T-helper 22 cell (primary cell): ENCODE results near the gene VSIG2.

Experiments
- DNase-seq: peaks from one replicate; pipeline ENCODE4 v3.0.0-alpha.2; 2020; ENCODE audit warnings: low read depth

The VSIG2 gene

DNA sequence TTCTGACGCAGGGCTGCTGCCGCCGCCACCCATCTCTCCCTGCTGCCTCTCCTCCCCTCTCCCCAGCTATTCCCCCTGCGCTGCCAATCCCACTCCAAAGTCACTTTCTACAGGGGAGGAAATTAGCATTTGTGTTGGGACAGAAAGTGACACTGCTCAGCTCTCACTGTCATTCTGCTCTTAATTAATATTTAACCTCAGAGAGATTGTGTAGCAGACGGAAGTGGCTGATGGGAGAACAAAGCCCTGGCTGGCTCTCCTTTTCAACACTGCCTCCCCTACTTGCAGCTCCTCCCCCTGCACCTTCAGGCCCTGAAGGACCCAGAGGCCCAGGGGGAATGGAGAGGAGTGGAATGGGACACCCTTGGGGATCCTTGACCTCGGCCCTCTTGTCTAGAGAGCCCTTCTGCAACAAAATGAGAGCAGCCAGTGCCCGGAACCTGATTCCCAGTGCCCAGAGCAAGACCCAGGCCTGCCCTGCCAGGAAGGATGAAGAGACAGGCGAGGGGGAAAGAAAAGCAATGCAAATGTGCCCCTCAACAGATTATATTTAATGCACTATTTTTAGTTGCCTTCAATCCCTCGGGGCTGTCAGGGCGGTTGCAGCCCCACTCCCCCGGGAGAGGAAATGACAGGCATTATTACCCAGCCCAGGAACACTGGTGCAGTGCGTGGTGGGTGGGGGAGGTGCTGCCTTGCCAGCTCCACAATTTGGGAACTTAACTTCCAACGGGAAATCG lies 26.9 kb downstream of the VSIG2 start:
- no peak for DNase-seq

DNA sequence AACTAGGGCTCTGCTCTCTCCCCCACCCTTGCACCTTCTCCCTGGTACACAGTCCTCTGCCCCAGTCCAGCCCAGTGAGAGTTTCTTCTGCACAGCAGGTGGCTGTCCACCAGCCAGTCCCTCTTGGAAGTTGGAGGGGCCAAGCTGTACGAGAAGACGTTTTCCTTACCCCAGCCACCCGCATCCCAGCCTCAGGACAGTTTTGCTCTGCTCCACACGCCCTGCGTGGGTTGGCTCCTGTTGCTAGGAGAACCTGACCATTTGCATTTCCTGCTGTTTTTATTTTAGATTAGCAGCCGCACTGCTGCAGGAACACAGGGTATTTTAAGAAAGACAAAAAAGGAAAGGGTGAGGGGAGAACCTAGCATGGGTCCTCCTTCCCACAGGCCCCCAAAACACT lies 29.9 kb downstream of the VSIG2 start:
- no peak for DNase-seq

DNA sequence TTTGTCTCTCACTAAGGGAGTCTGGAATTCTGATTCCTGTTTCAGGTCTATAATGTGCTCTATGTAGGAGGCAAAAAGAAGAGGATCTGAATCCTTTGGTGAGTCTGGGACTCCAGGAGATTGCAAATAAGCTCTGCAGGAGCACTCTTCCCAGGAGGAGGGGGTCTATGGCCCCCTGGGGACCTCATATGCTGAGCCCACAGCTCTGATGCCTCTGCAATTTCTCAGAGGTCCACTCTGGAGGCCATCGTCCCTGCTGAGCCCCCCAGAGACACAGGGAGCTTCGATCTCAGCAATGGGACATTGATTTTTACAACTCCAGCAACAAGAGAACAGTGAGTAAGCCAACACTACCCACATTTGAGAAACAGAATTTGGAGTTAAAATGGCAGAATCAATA lies 32.5 kb downstream of the VSIG2 start:
- no peak for DNase-seq

DNA sequence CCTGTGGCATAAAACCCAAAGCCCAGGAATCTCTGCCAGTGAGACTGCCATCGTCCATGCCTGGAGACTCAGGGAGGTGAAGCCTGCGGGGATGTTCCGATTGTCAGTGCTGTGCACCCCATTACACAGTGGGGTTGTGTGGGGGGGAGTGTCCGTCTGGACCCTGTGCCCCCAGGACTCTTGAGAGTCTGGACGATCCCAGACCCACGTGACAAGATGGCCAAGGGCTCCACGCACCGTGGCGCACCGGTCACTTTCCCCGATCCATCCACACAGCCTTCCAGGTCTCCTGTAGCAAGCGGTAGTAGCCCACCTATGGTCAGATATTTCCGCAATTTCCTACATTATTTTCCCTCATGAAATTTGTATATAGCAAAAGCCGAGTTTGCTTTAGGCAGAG lies 33.3 kb downstream of the VSIG2 start:
- DNase-seq, result no peak

DNA sequence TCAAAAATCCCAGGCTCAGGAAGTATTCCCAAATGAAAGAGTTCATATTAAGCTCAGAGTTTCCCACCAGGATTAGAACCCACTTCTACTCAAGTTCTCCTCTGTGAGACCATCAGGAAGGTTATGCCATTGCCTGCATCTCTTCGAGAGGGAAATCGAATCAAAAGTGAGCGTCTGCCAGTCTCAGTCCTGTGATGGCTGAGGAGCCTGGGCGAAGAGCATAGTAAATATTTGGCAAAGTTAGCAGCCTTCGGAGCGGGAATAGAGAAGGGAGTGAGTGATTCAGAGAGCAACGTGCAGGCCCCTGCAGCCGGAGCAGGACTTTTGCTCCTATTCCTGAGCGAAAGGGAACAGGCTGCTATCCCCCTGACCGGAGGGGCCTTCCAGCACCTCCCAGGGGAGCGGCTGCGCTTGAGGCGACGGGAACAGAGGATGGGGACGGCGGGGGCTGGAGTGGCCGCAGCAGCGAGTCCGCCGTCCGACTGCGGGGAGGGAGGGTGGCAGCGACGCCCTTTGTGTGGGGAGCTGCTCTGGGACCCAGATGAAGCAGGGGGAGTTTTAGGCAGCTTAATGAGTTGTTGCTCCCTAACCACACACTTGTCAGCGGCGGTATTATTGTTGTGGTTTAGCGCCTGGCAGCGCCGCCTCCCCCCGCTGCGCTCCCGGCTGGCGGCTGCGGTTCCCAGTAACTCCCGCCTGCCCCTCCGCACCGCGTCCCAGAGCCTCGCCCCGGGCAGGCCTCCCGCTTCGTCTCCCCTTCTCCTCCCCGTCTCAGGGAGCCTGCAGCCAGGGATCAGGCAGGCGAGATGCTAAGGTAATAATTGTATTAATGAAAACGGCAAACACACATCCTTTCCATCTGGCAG lies 34.0 kb downstream of the VSIG2 start:
- DNase-seq, result no peak

DNA sequence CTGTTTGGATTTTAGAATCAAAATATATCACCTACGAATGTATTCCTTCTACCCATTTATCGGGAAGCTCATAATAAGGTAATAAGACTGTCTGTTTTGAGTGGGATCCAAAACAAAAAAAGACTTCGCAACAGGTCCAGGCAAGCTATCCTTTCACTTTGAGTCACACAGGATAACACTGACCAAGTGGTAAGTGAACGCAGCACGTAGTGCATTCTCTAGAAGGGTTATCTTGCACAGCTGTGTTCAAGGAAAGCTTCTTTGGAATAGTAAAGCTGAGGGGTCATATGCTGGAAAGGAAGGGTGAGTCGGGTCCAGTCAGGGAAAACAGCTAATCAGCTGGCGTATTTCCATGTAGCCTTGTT lies 34.7 kb downstream of the VSIG2 start:
- no peak for DNase-seq

DNA sequence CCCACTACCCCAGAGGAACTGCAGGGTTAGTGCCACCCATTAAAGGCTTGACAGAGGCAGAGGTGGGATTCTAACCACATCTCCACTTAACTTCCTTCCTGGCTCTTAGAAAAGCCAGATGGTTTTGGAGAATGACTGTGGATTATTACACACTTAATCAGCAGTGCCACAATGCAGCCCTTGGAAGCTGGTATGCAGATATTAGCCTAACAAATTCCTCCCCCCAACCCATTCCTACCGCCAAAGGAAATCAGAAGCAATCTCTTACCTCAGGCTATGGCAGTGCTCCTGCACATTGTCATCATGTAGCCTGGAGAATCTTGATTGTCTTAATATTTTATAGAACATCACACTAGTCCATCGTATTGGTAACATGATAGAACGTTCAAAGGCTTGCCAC lies 35.5 kb downstream of the VSIG2 start:
- DNase-seq, result no peak

DNA sequence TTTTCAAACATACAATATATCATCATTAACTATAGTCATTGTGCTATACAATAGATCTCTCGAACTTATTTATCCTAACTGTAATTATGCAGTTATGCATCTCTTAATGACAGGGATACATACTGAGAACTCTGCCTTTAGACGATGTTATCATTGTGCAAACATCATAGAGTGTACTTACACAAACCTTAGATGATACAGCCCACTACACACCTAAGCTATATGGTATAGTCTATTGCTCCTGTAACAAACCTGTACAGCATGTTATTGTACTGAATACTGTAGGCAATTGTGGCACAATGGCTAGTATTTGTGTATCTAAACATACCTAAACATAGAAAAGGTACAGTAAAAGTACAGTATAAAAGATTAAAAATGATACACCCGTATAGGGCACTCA lies 39.7 kb downstream of the VSIG2 start:
- DNase-seq, result no peak

DNA sequence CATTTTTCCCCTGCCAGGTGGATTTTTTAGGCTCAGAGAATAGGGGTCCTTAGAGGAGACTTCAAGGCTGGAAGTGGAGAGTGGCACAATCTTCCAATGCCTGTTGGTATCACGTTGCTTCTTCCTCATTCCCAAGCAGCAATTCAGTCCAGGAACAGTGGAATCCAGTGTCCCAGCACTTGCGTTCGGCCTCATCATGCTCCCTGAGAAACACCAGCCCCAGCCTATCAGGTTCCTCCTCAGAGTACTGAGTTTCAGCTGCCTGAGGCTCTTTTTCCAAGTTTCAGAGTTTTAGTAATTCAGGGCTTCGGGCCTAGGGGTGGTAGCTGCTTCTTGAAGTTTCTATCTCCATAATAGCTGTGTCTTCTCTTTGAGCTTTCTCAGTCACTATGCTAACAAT lies 44.2 kb downstream of the VSIG2 start:
- DNase-seq, result no peak

DNA sequence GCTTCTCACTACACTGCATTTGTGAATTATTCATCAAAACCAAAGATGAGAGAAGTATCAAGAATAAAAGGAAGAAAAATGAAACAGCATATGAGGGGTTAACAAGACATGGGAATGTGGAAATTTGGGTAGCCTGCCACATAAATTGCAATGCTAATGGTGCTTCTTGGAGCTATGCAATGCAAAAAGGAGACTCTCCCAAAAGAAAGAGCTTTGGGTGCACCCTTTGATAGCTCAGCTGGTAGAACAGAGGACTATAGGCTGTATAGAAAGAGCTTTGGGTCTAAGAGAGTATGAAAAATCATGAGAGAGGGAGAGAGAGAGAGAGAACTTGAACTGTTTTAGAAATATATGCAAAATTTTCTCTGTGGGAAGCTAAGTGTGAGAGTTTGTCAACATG lies 52.0 kb downstream of the VSIG2 start:
- DNase-seq, result no peak

DNA sequence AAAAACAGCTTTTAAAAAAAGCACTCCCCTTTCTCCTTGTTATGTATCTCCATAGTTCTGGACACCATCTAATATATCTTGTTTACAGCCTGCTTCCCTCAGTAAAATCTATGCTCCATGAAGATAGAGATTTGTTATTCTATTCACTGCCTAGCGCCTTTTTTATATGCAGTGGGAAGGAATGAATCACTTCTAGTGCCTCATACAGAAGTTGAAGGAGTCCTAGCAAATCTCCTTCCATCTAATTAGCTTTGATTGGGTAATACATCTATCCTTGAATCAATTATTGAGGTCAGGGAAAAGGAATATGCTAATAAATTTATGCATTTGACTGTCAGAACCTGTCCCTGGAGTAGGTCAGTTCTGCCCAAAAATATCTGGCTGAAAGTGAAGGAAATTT lies 52.5 kb downstream of the VSIG2 start:
- DNase-seq, result no peak
